ENCODE data around the gene WDR19. TPM values are rescaled to one million over a fixed set of nuclear protein-coding genes. Genes with fewer than 3 reads are reported as not detected.

The WDR19 gene
- total and polyA plus RNA-seq, 2 donors (not counting 3 experiments of a cell fraction or from before 2014, with no cell fraction given): 27.1 to 28.2 TPM

DNA sequence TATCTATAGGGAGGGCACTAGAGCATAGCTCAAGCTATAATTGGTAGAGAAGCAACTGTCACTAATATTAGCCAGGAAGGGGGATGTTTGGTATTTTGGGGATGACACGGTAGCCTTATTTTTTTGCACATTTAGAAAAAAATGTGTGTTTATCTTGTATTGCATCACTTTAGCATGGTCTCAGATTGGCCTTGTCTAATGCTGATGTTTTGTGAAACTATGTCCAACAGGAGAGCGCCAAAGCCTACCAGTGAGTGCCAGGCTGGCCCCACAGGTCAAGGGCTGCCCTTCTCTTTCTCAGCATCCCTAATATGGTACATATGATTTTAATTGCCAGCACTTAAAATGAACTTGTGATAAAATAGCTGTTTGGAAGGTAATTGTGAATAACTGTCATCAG lies 24.8 kb upstream of the WDR19 start:
- no peak overlapping the region for H3K4me2 ChIP-seq (ENCODE audit: insufficient read depth, low read length)
- H3K4me3 ChIP-seq (replicated peaks in 1 of 3; ENCODE audit: insufficient read depth in 1 of 3, low read depth in 1 of 3, low read length in 3 of 3): no peak overlapping the region
- H3K36me3 ChIP-seq (ENCODE audit: control insufficient read depth in 2 of 2, extremely low read depth in 1 of 2, insufficient read depth in 2 of 2, low read length in 2 of 2): no peaks in the 10 kb centered on the region
- BruUV-seq (replicated peaks): no TSS peak
- no peaks in the 10 kb centered on the region for H3K27me3 ChIP-seq (ENCODE audit: control insufficient read depth in 2 of 2, insufficient read depth in 2 of 2, low read length in 2 of 2)
- DNase-seq (ENCODE audit: low read depth, low spot score): no peak
- no peak overlapping the region for H3K27ac ChIP-seq (ENCODE audit: insufficient read depth, low read depth, low read length)
- H3K9me3 ChIP-seq (replicated peaks; ENCODE audit: control insufficient read depth, insufficient read depth, low read length): no peaks in the 10 kb centered on the region
- intact Hi-C loops (cut with micrococcal nuclease) (no loop called here), dilution Hi-C loops (cut with MboI; ENCODE audit: extremely low pct_ligation_motif_present, low sequenced_read_pairs) (no loop called here)
- no peaks in the 10 kb centered on the region for H3K79me2 ChIP-seq (ENCODE audit: control insufficient read depth, insufficient read depth, low read length)
- H3K4me1 ChIP-seq (ENCODE audit: control insufficient read depth, extremely low read depth, insufficient read depth, low read length): no peaks in the 10 kb centered on the region
- no peak overlapping the region for H3K9ac ChIP-seq (replicated peaks; ENCODE audit: extremely low read depth, insufficient read depth, low read length)
- TF ChIP-seq JUN (IDR thresholded peaks at IDR 0.05; ENCODE audit: borderline replicate concordance, insufficient read depth, insufficient read length, low read depth) (no peak), MYC (IDR thresholded peaks at IDR 0.05; ENCODE audit: low read depth, low read length) (no peak)
- TF ChIP-seq, protein P1, sequence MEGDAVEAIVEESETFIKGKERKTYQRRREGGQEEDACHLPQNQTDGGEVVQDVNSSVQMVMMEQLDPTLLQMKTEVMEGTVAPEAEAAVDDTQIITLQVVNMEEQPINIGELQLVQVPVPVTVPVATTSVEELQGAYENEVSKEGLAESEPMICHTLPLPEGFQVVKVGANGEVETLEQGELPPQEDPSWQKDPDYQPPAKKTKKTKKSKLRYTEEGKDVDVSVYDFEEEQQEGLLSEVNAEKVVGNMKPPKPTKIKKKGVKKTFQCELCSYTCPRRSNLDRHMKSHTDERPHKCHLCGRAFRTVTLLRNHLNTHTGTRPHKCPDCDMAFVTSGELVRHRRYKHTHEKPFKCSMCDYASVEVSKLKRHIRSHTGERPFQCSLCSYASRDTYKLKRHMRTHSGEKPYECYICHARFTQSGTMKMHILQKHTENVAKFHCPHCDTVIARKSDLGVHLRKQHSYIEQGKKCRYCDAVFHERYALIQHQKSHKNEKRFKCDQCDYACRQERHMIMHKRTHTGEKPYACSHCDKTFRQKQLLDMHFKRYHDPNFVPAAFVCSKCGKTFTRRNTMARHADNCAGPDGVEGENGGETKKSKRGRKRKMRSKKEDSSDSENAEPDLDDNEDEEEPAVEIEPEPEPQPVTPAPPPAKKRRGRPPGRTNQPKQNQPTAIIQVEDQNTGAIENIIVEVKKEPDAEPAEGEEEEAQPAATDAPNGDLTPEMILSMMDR (IDR thresholded peaks at IDR 0.05; ENCODE audit: extremely low read depth in 1 of 2, insufficient read depth in 1 of 2, low read depth in 1 of 2, low read length in 2 of 2): no peak
- FAIRE-seq: no peak
- no peaks in the 10 kb centered on the region for H4K20me1 ChIP-seq (replicated peaks; ENCODE audit: control insufficient read depth, extremely low read depth, insufficient read depth, low read length)
- ChIA-PET CTCF (interaction anchor here (0.6 kb wide), 1 partner anchor 11 kb away, joined by 3 read pairs; no protein-coding TSS in a partner anchor), POLR2A (no interaction called here)
- H2AFZ ChIP-seq (ENCODE audit: low read depth, low read length): no peak overlapping the region
- H3K9me1 ChIP-seq (replicated peaks; ENCODE audit: control insufficient read depth, extremely low read depth, insufficient read depth, low read length): no peaks in the 10 kb centered on the region

DNA sequence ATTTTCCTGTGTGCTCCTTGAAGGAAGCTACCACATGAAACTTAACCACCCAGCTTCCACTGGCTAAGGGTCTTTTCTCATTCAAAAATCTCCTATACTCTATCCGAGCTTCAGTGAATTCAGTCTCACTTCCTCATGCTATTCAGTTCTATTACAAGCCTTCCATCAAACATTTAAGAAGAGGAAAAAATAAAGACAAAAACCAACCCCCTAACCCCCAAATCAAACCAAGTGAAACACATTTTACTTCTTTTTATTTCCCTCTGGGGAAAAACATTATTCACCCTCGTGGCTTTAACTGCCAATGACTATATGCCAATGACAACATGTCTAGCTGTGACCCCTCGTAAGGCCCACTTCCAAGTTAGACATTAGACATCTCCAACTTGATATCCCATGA lies 16.2 kb upstream of the WDR19 start:
- H4K20me1 ChIP-seq (replicated peaks; ENCODE audit: control insufficient read depth, extremely low read depth, insufficient read depth, low read length): no peaks in the 10 kb centered on the region
- DNase-seq (ENCODE audit: low read depth, low spot score) (no peak), FAIRE-seq (no peak)
- ChIA-PET CTCF (interaction anchor here (1.3 to 1.4 kb wide), 2 partner anchors 11 to 16 kb away, joined by 3 to 5 read pairs; no protein-coding TSS in a partner anchor), POLR2A (no interaction called here)
- H3K4me1 ChIP-seq (ENCODE audit: control insufficient read depth, extremely low read depth, insufficient read depth, low read length): no peaks in the 10 kb centered on the region
- H3K79me2 ChIP-seq (ENCODE audit: control insufficient read depth, insufficient read depth, low read length): no peaks in the 10 kb centered on the region
- no peaks in the 10 kb centered on the region for H3K9me1 ChIP-seq (replicated peaks; ENCODE audit: control insufficient read depth, extremely low read depth, insufficient read depth, low read length)
- no peak overlapping the region for H3K4me3 ChIP-seq (replicated peaks in 1 of 3; ENCODE audit: insufficient read depth in 1 of 3, low read depth in 1 of 3, low read length in 3 of 3)
- intact Hi-C loops (cut with micrococcal nuclease) (no loop called here), dilution Hi-C loops (cut with MboI; ENCODE audit: extremely low pct_ligation_motif_present, low sequenced_read_pairs) (no loop called here)
- H3K4me2 ChIP-seq (ENCODE audit: insufficient read depth, low read length): no peak overlapping the region
- H2AFZ ChIP-seq (ENCODE audit: low read depth, low read length): no peak overlapping the region
- TF ChIP-seq POLR2A (IDR thresholded peaks at IDR 0.05; ENCODE audit: low read depth, low read length): no peak
- H3K27ac ChIP-seq (ENCODE audit: insufficient read depth, low read depth, low read length): no peak overlapping the region
- H3K27me3 ChIP-seq (ENCODE audit: control insufficient read depth in 2 of 2, insufficient read depth in 2 of 2, low read length in 2 of 2): peaks cover 3 to 7% of the 10 kb centered on the region in 2 experiments
- H3K9me3 ChIP-seq (replicated peaks; ENCODE audit: control insufficient read depth, insufficient read depth, low read length): no peaks in the 10 kb centered on the region
- no peaks in the 10 kb centered on the region for H3K36me3 ChIP-seq (ENCODE audit: control insufficient read depth in 2 of 2, extremely low read depth in 1 of 2, insufficient read depth in 2 of 2, low read length in 2 of 2)
- BruUV-seq (replicated peaks): no TSS peak
- no peak overlapping the region for H3K9ac ChIP-seq (replicated peaks; ENCODE audit: extremely low read depth, insufficient read depth, low read length)

Measured in endothelial cell of umbilical vein (primary cell).